Epithelial cell of esophagus (primary cell): Measurements from ENCODE around the gene GORASP2.

Experiments used
- DNase-seq: peaks from one replicate; pipeline ENCODE4 v3.0.0; 2010; ENCODE audit warnings: low read depth
- H3K4me3 ChIP-seq: 2 replicates; pipeline ENCODE4 v1.5.1; 2011; ENCODE audit warnings: mild to moderate bottlenecking, low read length, control low read depth
- CTCF ChIP-seq: IDR thresholded peaks from 2 replicates; pipeline ENCODE4 v1.5.1; 2011; ENCODE audit warnings: low read depth, mild to moderate bottlenecking, low read length, control low read depth, inconsistent platforms; ENCODE audit not compliant: insufficient read depth; ENCODE audit errors: missing control alignments

Gene GORASP2

GRCh38 chr2:170996316-170996715 lies 67.3 kb downstream of the GORASP2 start:
- no peak for DNase-seq
- no peak for TF ChIP-seq CTCF
- no peak overlapping the region for H3K4me3 ChIP-seq

- DNase-seq, result no peak
- TF ChIP-seq CTCF, result no peak
- no peak overlapping the region for H3K4me3 ChIP-seq
These were observed 69.0 kb downstream of the GORASP2 start for GRCh38 chr2:170997893-170998597.

- no peak for TF ChIP-seq CTCF
- DNase-seq, result no peak
- H3K4me3 ChIP-seq, result no peak overlapping the region
These were observed 70.6 kb downstream of the GORASP2 start for GRCh38 chr2:170999654-171000053.

GRCh38 chr2:171004363-171004762 lies 75.3 kb downstream of the GORASP2 start:
- no peak overlapping the region for H3K4me3 ChIP-seq
- no peak for TF ChIP-seq CTCF
- DNase-seq, result no peak

- H3K4me3 ChIP-seq, result no peak overlapping the region
- no peak for TF ChIP-seq CTCF
- no peak for DNase-seq
These were observed 75.8 kb downstream of the GORASP2 start for GRCh38 chr2:171004833-171005232.

- TF ChIP-seq CTCF, result no peak
- H3K4me3 ChIP-seq, result no peak overlapping the region
- DNase-seq, result no peak
These were observed 79.6 kb downstream of the GORASP2 start for GRCh38 chr2:171008550-171009205.

- DNase-seq, result no peak
- no peak overlapping the region for H3K4me3 ChIP-seq
- TF ChIP-seq CTCF, result no peak
These were observed 80.3 kb downstream of the GORASP2 start for GRCh38 chr2:171009386-171009785.
